ENCODE data around the gene BTNL8.
"Not testable (repeated sequence)": the region's sequence is repeated elsewhere in the genome, so short reads cannot be mapped to it uniquely, and the experiment has no call there.

The BTNL8 gene

DNA sequence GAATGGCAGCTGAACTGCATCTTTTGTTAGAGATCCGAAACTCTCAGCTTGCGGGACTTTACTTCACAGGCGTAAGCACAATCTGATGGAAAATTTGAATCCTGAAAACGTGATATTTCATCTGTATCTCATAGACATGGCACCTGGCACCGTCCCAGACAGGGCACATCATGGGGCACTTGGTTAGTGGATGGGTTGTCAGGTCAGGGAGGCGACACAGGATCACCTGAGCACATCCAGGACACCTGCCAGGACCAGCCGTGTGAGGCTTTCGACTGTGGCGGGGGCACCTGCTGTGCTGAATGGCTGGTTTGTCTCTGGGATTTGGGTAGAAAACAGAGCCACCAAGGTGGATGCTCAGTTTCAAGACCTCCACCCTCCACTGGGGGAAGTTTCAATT lies 26.5 kb upstream of the BTNL8 start:
- Histone ChIP-seq H3K36me3 (no peaks in the 10 kb centered on the region), H3K4me3 (ENCODE audit: low read depth in 1 of 2, low read length in 1 of 2) (no peak overlapping the region), H3K9me3 (no peaks in the 10 kb centered on the region), H3K27me3 (peaks cover 1% of the 10 kb centered on the region), H3K27ac (no peak overlapping the region), H3K4me1 (ENCODE audit: control insufficient read depth in 1 of 2, insufficient read depth in 1 of 2, low read depth in 1 of 2, low read length in 1 of 2) (peaks cover 24 to 28% of the 10 kb centered on the region in 2 experiments)
- TF ChIP-seq, protein P1, sequence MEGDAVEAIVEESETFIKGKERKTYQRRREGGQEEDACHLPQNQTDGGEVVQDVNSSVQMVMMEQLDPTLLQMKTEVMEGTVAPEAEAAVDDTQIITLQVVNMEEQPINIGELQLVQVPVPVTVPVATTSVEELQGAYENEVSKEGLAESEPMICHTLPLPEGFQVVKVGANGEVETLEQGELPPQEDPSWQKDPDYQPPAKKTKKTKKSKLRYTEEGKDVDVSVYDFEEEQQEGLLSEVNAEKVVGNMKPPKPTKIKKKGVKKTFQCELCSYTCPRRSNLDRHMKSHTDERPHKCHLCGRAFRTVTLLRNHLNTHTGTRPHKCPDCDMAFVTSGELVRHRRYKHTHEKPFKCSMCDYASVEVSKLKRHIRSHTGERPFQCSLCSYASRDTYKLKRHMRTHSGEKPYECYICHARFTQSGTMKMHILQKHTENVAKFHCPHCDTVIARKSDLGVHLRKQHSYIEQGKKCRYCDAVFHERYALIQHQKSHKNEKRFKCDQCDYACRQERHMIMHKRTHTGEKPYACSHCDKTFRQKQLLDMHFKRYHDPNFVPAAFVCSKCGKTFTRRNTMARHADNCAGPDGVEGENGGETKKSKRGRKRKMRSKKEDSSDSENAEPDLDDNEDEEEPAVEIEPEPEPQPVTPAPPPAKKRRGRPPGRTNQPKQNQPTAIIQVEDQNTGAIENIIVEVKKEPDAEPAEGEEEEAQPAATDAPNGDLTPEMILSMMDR (IDR thresholded peaks at IDR 0.05) = no peak

DNA sequence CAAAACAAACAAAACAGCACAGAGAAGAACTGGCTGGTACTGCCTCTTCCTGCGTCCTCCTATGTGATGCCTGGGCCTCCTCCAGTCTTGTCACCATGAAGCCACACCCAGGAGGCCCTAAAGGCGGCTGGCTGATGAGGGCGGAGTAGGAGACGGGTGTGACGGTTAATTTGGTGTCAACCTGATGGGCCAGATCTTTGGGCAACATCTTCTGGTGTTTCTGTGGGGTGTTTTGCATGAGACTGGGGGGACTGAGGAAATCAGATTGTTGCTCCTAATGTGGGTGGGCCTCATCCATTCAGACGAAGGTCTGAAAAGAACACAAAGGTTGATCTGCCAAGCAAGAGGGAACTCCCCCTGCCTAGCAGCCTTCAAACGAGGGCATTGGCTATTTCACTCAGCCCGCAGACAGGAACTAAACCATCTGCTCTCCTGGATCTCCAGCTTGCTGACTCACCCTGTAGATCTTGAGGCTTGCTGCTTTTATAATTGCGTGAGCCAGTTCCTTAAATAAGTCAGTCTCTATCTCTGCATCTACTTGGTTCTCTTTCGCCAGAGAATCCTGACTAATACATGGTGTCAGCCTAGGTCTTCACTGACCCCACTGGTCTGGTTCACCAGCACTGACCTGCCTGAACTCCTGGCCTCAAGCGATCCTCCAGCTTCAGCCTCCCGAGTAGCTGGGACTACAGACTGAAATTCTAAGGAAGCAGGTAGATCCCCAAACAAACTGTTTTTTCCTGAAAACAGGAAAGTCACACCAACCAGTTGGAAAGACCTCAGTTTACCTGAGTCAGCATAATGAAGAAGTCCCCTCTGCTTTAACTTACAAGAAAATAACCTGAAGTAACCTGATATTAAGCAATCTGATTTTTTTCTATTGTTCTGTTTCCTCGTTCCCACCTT lies 25.1 kb upstream of the BTNL8 start:
- H3K4me1 ChIP-seq (ENCODE audit: control insufficient read depth in 1 of 2, insufficient read depth in 1 of 2, low read depth in 1 of 2, low read length in 1 of 2) = peaks cover 24 to 28% of the 10 kb centered on the region in 2 experiments
- TF ChIP-seq, protein P1 (IDR thresholded peaks at IDR 0.05) = no peak
- H3K36me3 ChIP-seq = no peaks in the 10 kb centered on the region

DNA sequence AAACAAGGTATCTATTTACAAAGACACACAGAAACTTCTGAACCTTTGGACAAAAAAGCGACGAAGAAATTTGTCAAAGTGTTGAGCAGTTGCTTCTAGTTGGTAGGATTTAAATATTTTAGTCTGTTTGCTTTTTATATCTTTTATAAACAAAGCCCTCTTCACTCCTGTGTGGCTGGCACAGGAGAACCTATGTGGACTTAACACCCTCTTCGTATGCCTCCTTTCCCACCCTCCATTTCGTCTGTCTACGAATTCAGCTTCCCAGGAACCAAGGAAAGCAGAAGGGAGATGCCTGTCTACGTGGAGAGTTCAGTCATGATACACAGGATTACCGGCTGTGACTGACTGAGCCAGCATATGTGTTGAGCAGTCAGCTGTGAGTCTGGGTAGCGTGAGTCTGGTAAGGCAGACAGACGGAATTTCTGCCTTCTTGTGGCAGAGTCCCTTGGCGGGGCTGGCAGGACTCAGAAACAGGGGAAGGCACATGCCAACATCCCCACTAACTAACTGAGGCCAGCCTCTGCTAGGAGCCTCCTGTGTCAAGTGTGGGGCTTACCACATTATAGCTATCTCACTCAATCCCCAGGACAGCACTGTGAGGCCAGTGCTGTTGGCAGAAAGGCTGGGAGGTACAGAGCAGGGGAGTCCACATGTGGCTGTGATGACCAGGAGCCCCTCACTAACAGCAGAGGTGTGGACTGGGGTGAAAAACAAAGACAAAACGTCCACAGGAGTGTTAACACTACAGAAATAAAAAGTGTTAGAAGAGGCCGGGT lies 24.0 kb upstream of the BTNL8 start:
- Histone ChIP-seq H3K27me3 (peaks cover 16% of the 10 kb centered on the region), H3K27ac (peak overlapping the region; percentile 88), H3K9me3 (no peaks in the 10 kb centered on the region), H3K4me1 (ENCODE audit: control insufficient read depth in 1 of 2, insufficient read depth in 1 of 2, low read depth in 1 of 2, low read length in 1 of 2) (peaks cover 24 to 28% of the 10 kb centered on the region in 2 experiments), H3K4me3 (ENCODE audit: low read depth in 1 of 2, low read length in 1 of 2) (peak overlapping the region in 1 of 2 experiments; percentile 31), H3K36me3 (no peaks in the 10 kb centered on the region)
- TF ChIP-seq, protein P1 (IDR thresholded peaks at IDR 0.05) = no peak

More for the DNA sequence above, 25.1 kb upstream of the BTNL8 start:
- peaks cover 9% of the 10 kb centered on the region for H3K27me3 ChIP-seq
- no peaks in the 10 kb centered on the region for H3K9me3 ChIP-seq
- peak overlapping the region; percentile 88 for H3K27ac ChIP-seq
- peak overlapping the region; percentile 2 to 31 for H3K4me3 ChIP-seq (ENCODE audit: low read depth in 1 of 2, low read length in 1 of 2)

DNA sequence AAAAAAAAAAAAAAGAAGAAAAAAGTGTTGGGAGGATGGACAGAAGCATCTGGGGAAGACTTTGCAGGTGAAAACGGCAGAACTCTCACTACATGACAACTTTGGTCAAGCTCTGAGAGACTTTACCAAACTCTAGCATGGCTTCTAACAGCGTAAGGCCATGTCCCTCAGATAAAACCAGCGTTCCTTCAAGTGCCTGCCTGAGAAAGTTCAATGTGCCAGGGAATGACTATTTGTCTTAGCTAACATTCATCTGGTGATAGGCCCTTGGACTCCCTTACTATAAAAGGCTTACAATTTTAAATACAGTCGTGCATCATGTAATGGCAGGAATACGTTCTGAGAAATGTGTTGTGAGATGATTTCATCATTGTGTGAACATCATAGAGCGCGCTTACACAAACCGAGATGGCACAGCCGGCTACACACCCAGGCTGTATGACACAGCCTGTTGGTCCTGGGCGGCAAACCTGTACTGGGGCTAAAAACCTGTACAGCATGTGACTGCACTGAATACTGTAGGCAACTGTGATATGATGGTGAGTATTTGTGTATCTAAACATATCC lies 23.0 kb upstream of the BTNL8 start:
- H3K36me3 ChIP-seq = no peaks in the 10 kb centered on the region
- H3K4me3 ChIP-seq (ENCODE audit: low read depth in 1 of 2, low read length in 1 of 2) = no peak overlapping the region
- peaks cover 24 to 28% of the 10 kb centered on the region in 2 experiments for H3K4me1 ChIP-seq (ENCODE audit: control insufficient read depth in 1 of 2, insufficient read depth in 1 of 2, low read depth in 1 of 2, low read length in 1 of 2)
- H3K27ac ChIP-seq = no peak overlapping the region
- TF ChIP-seq, protein P1 (IDR thresholded peaks at IDR 0.05) = no peak
- peaks cover 16% of the 10 kb centered on the region for H3K27me3 ChIP-seq
- H3K9me3 ChIP-seq = no peaks in the 10 kb centered on the region

DNA sequence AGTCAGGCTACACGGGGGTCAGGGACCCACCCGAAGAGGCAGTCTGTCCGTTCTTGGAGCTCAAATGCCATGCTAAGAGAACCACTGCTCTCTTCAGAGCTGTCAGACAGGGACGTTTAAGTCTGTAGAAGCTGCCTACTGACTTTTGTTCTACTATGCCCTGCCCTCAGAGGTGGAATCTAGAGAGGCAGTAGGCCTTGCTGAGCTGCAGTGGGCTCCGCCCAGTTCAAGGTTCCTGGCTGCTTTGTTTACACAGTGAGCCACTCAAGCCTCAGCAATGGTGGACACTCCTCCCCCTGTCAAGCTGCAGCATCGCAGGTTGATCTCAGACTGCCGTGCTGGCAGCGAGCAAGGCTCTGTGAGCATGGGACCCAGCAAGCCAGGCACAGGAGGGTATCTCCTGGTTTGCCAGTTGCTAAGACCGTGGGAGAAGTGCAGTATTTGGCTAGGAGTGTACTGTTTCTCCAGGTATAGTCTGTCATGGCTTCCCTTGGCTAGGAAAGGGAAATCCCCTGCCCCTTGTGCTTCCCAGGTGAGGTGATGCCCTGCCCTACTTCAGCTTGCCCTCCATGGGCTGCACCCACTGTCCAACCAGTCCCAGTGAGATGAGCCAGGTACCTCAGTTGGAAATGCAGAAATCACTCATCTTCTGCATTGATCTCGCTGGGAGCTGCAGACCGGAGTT lies 13.0 kb upstream of the BTNL8 start:
- not testable (repeated sequence) for H3K27ac ChIP-seq; H3K9me3 ChIP-seq; H3K27me3 ChIP-seq; H3K4me3 ChIP-seq (ENCODE audit: low read depth in 1 of 2, low read length in 1 of 2); H3K36me3 ChIP-seq
- peaks cover 25% of the 10 kb centered on the region in 2 experiments for H3K4me1 ChIP-seq (ENCODE audit: control insufficient read depth in 1 of 2, insufficient read depth in 1 of 2, low read depth in 1 of 2, low read length in 1 of 2)
